AG04449 (cell line): ENCODE results near the gene PDE9A.

Experiments
- CTCF ChIA-PET: fragments of 350-600 bp; formaldehyde crosslinking; extraction: SDS; loops from one replicate; lab custom pipeline; 2021; ENCODE audit warnings: antibody characterized with exemption; lab: Yijun Ruan, JAX
- POLR2A ChIA-PET: fragments of 400-600, 350-600 bp; formaldehyde crosslinking; extraction: SDS; loops from one replicate; lab custom pipeline; 2020; ENCODE audit warnings: antibody characterized with exemption, inconsistent platforms; lab: Yijun Ruan, JAX
- DNase-seq: peaks from one replicate; pipeline ENCODE4 v3.0.0-alpha.2; 2010; ENCODE audit warnings: low read depth, low spot score
- H3K4me3 ChIP-seq: 2 replicates; pipeline ENCODE4 v1.5.1; 2011; ENCODE audit warnings: low read depth, mild to moderate bottlenecking, control low read depth, low read length
- TF ChIP-seq, protein P1 (sequence below): IDR thresholded peaks from one replicate; pipeline ENCODE4 v1.5.1; 2011; ENCODE audit warnings: mild to moderate bottlenecking, moderate library complexity, low read length, control low read depth, inconsistent platforms; ENCODE audit not compliant: insufficient read depth; ENCODE audit errors: missing control alignments

Gene PDE9A

DNA sequence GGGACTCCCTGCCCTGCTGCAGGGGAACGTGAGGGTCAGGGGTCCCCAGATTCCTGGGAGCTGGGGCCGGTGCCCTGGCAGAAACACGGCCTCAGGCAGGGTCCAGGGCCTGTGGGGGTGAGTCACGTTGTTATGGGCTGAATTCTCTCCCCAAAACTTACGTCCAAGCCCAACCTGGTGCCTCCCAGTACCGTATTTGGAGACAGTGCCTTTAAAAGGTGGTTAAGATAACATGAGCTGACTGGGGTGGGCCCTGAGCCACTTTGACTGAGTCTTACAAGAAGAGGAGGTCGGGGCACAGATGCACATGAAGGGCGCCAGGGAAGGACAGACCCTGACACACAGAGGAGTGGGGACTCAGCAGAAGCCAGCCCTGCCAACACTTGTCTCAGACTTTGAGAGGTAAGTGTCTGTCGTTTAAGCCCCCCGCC lies 126.0 kb downstream of the PDE9A start:
- TF ChIP-seq, protein P1, sequence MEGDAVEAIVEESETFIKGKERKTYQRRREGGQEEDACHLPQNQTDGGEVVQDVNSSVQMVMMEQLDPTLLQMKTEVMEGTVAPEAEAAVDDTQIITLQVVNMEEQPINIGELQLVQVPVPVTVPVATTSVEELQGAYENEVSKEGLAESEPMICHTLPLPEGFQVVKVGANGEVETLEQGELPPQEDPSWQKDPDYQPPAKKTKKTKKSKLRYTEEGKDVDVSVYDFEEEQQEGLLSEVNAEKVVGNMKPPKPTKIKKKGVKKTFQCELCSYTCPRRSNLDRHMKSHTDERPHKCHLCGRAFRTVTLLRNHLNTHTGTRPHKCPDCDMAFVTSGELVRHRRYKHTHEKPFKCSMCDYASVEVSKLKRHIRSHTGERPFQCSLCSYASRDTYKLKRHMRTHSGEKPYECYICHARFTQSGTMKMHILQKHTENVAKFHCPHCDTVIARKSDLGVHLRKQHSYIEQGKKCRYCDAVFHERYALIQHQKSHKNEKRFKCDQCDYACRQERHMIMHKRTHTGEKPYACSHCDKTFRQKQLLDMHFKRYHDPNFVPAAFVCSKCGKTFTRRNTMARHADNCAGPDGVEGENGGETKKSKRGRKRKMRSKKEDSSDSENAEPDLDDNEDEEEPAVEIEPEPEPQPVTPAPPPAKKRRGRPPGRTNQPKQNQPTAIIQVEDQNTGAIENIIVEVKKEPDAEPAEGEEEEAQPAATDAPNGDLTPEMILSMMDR, result no peak
- ChIA-PET POLR2A (no interaction called here), CTCF (no interaction called here)
- no peak overlapping the region for H3K4me3 ChIP-seq
- no peak for DNase-seq

DNA sequence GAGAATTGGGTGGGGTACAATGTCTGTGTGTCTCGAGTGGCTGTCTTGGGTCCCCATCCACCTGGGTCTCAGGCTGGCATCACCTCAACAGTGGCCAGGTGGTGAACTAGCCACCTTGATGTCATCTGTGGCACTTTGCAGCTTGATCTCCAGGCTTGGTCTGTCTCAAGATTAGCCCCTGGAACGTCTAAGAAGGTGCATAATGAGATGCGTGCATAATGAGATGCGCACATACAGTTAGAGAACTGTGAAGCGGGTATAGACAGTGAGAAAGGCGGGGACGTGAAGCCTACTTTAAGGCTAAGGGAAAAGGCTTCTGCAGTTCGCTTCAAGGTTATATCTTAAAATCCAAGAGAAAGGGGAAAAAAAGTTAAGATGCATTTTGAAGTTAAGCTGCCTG lies 127.2 kb downstream of the PDE9A start:
- CTCF ChIA-PET, result no interaction called here
- no peak overlapping the region for H3K4me3 ChIP-seq
- POLR2A ChIA-PET, result no interaction called here
- TF ChIP-seq, protein P1, result no peak
- no peak for DNase-seq

DNA sequence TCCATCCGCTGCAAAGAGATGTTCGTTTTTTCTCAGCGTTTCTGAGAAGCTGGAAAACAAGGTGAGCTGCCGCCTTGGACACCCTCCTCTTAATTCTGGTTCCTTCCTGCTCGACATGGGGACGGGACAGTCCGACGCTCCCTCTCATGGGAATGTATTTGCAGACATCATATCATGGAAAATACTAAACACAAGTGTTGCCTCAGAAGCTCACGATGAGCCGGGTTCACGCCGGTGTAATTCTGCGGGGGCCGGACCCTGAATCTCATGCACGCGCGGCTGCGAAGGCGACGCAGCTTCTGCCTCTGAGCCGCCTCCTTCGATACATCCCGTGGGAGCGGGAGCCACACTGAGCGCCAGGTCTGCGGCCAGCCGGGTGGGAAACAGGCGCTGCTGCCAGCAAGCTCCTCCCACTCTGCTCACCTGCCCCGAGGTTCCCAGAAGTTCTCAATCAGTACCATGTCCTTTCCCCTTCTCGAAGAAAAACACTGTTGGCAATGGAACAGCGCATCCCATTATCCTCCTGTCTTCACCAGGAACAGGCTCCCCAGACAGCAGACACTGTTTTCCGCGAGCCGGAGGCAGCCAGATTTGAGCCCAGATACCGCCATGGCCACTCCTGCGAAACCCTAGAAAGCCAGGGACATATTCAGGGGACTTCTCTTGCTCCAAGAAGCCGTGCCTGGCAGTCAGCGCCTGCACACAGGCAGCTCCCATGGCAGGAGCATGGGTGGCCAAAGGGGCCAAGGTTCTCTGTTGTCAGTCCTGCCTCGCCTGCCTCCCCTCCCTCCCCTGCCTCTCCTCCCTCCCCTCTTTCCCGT lies 127.9 kb downstream of the PDE9A start:
- ChIA-PET POLR2A (no interaction called here), CTCF (no interaction called here)
- no peak overlapping the region for H3K4me3 ChIP-seq
- no peak for DNase-seq
- TF ChIP-seq, protein P1, result no peak

DNA sequence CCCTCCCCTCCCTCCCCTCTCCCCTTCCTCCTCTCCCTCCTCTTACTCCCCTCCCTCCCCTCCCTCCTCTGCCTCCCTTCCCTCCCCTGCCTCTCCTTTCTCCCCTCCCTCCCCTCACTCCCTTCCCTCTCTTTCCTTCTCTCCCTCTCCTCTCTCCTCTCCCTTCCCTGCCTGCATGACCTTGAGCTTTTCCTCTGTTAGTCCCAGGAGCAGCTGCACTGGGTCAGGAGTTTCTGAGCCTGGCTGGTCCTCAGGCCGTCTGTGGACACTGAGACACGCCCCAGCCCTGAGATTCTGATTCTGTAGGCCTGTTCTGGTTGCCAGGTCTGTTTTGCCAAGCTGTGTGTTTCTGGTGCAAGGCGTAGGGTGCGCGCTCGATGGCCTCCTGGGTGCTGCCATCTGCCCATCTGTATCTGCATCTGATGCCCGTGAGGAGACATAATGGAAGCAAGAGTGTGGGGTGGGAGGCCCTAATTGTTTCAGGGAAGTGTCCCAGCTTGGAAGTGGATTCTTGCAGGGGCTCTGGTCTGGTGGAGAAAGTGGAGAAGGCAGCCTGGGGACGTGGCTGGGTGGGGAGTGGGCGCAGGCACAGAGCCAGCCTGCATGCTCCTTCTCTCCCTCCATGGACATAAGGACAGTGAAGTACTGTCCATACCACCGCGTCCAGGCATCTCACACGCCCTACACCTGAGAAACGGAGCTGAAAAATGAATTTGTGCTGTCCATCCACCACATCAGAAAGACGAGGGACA lies 128.7 kb downstream of the PDE9A start:
- no peak overlapping the region for H3K4me3 ChIP-seq
- ChIA-PET POLR2A (no interaction called here), CTCF (no interaction called here)
- no peak for DNase-seq
- TF ChIP-seq, protein P1, result no peak

DNA sequence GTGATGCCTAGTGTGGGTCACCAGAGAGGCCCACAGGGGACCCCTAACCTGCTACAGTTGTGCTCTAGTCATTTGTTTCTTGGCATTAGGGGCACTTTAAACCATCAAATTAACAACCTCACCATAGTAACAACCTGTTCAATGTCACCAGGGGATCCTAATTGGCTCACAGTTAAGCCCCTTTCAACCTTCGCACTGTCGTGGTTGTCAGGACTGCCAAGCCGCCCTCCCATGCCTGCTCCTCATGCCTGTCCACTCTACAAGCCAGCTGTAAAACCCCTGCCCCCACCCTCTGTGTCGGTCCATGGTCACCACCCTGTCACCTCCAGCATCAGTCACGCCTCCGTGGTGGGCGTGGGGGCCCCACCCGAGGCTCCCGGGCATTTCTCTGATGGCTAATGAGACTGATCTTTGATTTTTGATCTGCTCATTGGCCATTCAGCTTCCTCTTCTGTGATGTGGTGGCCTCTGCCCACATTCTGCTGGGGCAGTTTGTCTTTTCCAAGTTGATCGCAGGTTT lies 129.4 kb downstream of the PDE9A start:
- TF ChIP-seq, protein P1, result no peak
- ChIA-PET CTCF (no interaction called here), POLR2A (no interaction called here)
- no peak for DNase-seq
- H3K4me3 ChIP-seq, result no peak overlapping the region

DNA sequence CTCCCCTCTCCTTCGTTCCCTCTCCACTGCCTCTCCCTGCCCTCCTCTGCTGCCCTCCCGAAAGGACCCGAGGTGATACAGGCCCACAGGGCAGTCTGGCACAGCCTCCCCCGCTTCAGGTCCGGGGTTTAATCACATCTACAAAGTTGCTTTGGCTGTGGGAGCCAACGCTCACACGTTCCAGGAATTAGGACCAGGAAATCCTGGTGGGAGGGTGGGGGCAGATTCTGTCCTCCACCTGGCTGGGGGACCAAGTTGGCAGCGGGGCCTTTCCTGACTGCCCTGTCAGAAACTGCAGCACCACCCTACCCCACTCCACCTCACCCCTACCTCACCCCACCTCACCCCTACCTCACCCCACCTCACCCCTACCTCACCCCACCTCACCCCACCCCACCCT lies 130.9 kb downstream of the PDE9A start:
- H3K4me3 ChIP-seq, result no peak overlapping the region
- CTCF ChIA-PET, result no interaction called here
- TF ChIP-seq, protein P1, result no peak
- POLR2A ChIA-PET, result no interaction called here
- no peak for DNase-seq
